HCT116 (cell line): ENCODE data around the gene KCNQ1OT1.

ENCODE experiments used
- CTCF ChIP-seq, 3 experiments: fragments of 200-600 bp in 1 of 3; sonication (generic) in 1 of 3; IDR thresholded peaks in 2 of 3; conservative IDR thresholded peaks in 1 of 3; 2 replicates each; pipeline ENCODE4 v1.5.1; 2012 to 2017; ENCODE audit warnings: low read depth in 2 of 3, low read length in 2 of 3, antibody characterized with exemption in 1 of 3, borderline replicate concordance in 1 of 3, control low read depth in 1 of 3, mild to moderate bottlenecking in 1 of 3, mixed read lengths in 1 of 3, mixed run types in 1 of 3, moderate library complexity in 1 of 3; ENCODE audit not compliant: insufficient read depth in 1 of 3
- EZH2 ChIP-seq: fragments of 200-600 bp; sonication (generic); IDR thresholded peaks from 2 replicates; pipeline ENCODE4 v1.6.1; 2017; ENCODE audit warnings: antibody characterized with exemption, mixed run types
- POLR2AphosphoS5 ChIP-seq: IDR thresholded peaks from 2 replicates; pipeline ENCODE4 v1.6.1; 2011; ENCODE audit warnings: mild to moderate bottlenecking, low read depth, low read length, moderate library complexity

- TF ChIP-seq POLR2AphosphoS5 (no peak), CTCF (IDR thresholded peaks at IDR 0.05 in 2 of 3, conservative IDR thresholded peaks at IDR 0.05 in 1 of 3; ENCODE audit: borderline replicate concordance in 1 of 3, insufficient read depth in 1 of 3, low read depth in 2 of 3, low read length in 2 of 3) (no peak), EZH2 (no peak)
Observed at GRCh38 chr11:2719831-2720590, 20.2 kb upstream of the KCNQ1OT1 start.
